NCI-H460 (cell line): Measurements from ENCODE around the gene MUSK. TPM values are rescaled to one million over a fixed set of nuclear protein-coding genes. Genes with fewer than 3 reads are reported as not detected.
"Not testable (repeated sequence)": the region's sequence is repeated elsewhere in the genome, so short reads cannot be mapped to it uniquely, and the experiment has no call there.

ENCODE experiments used
- DNase-seq: peaks from one replicate; pipeline ENCODE4 v3.0.0-alpha.2; 2016; ENCODE audit warnings: low read depth; ENCODE audit errors: extremely low read depth
- total RNA-seq: library from RNA; depleted of rRNA; stranded (reverse); fragments of >200 nt; shearing (Covaris generic); gene quantifications from 2 replicates; pipeline ENCODE4 v1.2.3, GENCODE V29; 2014

Gene MUSK
- total RNA-seq, 1 experiment from 2014 or later = not detected

GRCh38 chr9:110807956-110808598 is 139.5 kb downstream of the MUSK start:
- no peak for DNase-seq

DNA sequence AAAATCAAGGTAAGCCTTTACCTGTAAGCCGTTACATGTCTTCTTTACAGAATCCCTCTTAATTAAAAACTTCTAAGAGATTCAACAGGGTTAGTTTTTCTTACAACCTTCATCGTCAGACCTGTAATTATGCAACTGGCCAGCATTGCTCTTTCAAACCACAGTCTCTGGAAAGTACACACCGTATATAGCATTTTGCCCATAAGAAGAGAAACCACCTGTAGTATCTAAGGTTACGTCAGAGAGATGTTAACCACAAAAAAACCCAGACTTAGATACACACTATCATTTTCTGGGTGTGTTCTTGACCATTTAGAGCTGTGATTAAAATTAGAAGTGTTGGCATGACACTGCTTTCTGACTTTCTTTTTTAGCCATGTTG is 140.0 kb downstream of the MUSK start:
- DNase-seq = no peak

DNA sequence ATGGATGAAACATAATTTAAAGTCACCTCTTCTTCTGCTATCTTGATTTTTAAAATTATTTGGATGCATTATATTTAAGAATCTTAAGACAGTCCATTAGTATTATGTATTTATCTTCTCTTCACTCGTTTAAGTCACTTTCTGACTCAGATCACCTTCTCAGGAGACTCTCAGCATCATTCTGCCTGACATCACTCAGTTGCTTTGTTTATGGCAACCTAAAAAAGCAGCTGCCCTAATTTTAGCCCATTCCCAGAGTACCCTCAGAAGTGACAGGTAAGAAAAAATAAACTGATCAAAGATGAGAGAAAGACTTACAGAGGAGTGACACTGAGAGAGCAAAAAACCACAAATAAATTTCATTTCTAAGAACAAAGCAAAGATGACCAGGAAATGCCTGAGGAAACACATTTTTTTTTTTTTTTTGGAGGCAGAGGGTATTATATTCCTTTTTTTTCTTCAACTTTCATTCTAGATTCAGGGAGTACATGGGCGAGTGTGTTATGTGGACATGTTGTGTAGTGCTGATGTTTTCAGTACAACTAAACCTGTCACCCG is 140.5 kb downstream of the MUSK start:
- DNase-seq = no peak

GRCh38 chr9:110810262-110810976 is 141.8 kb downstream of the MUSK start:
- DNase-seq = no peak

- no peak for DNase-seq
Measured at GRCh38 chr9:110812886-110813285, 144.3 kb downstream of the MUSK start.

DNA sequence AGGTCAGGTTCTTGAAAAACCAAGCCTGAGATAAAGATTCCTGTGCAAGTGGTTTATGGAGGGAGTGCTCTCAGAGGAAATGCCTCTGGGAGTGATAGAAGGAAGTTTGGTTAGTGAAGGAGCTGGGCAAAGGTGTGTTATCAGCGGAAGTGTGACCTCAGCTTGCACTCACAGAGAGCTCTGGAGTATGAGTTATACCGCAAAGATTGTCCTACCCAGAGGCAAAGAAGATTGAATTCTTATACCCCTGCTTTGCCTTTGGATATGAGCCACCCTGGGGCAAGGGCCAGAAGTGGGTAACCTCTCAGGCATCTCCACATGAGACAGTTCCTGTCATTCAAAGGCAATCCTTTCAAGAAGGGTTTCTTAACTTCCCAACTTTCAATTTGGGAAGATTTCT is 145.6 kb downstream of the MUSK start:
- DNase-seq = no peak

DNA sequence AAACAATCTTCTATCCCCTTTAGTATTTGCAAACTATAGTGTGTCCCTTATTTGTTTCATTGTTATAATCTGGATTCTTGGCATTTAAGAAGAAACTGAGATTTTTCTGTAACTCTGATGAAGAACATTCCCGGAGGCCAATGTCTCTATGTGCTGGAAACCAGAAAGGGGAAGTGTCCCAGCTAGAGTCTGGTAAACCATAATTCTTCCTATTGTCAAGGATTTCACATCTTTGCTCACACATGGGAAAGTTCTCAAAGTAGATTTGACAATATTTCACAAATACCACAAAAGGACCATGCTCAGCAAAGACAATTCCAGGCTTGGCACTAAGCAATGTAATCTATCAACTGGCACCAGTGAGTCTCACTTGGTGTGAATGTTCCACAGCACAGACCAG is 146.8 kb downstream of the MUSK start:
- DNase-seq = no peak

DNA sequence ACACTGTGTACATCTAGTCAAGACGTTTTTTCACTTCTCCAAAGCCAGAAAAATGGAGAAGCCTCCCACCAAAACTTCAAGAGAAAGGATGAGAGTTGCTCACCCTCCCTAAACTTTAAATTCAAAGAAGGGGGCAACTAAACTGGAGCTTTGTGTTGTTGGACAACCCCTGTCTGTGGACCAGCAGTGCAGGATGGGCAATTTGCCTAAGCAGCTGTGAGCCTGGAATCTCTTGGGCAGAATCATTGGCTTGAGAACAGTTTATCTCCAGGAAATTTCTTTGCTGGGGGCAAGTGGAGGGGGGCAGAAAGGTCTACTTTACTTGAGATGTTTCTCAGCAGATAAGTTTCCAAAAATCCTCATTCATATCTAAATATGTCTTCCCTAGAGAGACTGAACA is 151.8 kb downstream of the MUSK start:
- no peak for DNase-seq

- DNase-seq = no peak
Measured at GRCh38 chr9:110821064-110821463, 152.5 kb downstream of the MUSK start.

DNA sequence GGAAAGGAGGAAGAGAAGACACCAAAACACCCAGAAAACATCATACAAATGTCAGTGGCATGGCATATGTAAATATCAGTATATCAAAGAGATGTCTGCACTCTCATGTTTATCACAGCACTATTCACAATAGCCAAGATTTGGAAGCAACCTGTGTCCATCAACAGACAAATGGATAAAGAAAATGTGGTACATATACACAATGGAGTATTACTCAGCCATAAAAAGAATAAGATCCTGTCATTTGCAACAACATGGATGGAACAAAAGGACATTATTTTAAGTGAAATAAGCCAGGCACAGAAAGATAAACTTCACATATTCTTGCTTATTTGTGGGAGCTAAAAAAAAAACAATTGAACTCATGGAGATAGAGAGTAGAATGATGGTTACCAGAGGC is 156.5 kb downstream of the MUSK start:
- DNase-seq = not testable (repeated sequence)

- no peak for DNase-seq
Measured at GRCh38 chr9:110825950-110826349, 157.4 kb downstream of the MUSK start.

GRCh38 chr9:110826400-110826799 is 157.8 kb downstream of the MUSK start:
- not testable (repeated sequence) for DNase-seq

DNA sequence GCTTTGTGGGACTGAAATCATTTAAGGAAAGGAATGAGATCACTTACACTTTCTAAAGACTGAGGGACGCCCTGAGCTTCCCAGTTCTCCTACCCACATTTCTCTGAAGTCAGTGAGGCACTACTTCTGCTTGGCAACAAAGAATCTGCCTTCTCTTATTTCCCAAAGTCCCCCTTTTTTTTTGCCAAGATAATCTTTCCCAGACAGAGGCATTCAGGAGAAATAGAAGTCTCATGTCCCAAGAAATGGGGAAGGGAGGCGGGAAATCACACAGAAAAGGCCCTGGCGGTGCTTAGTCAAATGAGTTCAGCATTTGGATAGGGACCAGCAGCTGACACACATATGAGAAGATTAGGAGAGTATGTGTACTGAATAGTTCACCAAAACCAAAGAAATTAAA is 159.7 kb downstream of the MUSK start:
- no peak for DNase-seq

DNA sequence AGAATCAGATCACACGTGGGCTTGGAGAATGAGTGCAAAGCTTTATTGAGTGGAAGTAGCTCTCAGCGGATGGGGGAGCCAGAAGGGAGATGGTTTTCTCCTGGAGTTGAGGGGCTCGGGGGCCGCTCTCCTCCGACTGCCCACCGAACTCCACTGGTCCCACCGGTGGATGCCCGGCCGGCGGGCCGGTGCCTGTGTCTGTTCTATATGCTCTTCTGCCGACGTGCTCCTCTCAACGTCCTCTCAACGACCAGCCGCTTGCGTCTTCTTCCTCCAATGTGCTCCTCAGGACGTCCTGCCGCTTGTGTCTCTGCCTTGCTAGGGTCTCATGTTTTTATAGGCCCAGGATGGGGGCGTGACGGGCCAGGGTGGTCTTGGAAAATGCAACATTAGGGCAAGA is 161.9 kb downstream of the MUSK start:
- no peak for DNase-seq

DNA sequence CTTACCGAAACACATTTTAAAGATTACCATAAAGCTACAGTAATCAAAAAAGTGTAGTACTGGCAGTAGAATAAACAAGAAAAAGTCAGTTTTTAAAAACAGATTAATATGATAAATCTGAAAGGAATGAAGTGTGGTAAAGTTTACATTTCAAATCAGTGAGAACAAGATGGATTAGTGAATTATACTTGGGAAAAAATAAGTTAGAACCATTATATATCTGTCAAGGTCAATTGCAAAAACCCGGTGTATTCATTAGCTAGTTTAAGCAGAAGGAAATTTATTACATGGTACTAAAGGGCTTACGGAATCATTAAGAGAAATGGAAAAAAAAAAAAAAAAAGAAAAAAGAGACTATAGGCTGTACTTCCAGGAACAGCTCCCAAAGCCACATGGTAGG is 164.3 kb downstream of the MUSK start:
- no peak for DNase-seq

GRCh38 chr9:110835404-110835803 is 166.8 kb downstream of the MUSK start:
- DNase-seq = no peak

GRCh38 chr9:110835859-110836271 is 167.3 kb downstream of the MUSK start:
- no peak for DNase-seq

- DNase-seq = no peak
Measured at GRCh38 chr9:110837401-110838005, 168.9 kb downstream of the MUSK start.

GRCh38 chr9:110842169-110842568 is 173.6 kb downstream of the MUSK start:
- DNase-seq = no peak

- DNase-seq = no peak
Measured at GRCh38 chr9:110842986-110843385, 174.4 kb downstream of the MUSK start.

DNA sequence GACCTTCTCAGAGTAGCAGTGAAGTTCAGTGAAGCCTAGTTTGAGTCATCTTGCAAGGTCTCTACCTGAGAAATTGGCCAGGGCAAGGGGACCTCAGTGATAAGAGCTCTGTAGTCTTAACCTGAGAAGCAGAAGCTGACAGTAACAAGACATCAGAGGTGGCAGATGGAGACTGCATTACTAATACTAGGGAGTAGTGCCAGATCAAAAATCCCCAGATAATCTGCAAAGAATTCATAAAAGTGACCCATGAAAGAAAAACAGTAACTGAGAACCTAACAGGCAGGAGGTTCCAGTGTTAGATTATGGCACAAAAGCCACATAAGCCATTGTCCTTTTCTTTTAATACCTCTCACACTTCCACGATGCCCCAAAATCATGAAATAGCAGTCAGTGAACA is 175.5 kb downstream of the MUSK start:
- DNase-seq = no peak

- DNase-seq = no peak
Measured at GRCh38 chr9:110846215-110846614, 177.6 kb downstream of the MUSK start.
